ENCODE measurements around the gene ZNF74.
"Not testable (repeated sequence)": the region's sequence is repeated elsewhere in the genome, so short reads cannot be mapped to it uniquely, and the experiment has no call there.

ZNF74 gene

DNA sequence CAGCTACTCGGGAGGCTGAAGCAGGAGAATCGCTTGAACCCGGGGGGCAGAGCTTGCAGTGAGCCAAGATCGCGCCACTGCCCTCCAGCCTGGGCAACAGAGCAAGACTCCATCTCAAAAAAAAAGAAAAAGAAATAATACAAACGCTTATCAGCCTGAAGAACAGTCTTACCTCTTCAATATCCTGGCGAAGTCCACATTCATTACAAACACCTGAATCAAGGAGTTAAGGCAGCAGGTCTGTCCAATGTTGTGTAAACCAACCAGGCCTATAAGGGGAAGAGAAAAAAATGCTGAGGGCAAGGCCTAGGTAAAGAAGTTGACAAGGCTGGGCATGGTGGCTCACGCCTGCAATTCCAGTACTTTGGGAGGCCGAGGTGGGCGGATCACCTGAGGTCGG lies 17.0 kb upstream of the ZNF74 start:
- not testable (repeated sequence) for ATAC-seq

DNA sequence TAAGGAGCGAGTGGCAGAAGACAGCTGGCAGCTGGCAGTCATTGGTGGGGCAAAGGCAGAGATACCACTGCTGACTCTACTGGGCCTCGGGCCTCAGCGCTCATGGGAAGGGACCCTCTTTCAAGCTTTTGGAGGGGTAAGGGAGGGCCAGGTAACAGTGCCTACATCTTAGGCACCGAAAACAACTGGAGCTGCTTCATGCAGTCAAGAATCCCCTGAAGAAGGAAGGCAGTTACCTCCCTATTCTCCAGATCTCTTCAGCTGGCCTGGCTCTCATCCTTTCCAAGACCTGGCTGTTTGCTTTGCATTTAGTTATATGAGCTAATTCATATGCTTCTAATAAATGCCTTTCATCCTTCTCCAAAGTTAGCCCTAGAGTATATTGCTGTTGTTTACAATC lies 15.8 kb upstream of the ZNF74 start:
- ATAC-seq: no peak

DNA sequence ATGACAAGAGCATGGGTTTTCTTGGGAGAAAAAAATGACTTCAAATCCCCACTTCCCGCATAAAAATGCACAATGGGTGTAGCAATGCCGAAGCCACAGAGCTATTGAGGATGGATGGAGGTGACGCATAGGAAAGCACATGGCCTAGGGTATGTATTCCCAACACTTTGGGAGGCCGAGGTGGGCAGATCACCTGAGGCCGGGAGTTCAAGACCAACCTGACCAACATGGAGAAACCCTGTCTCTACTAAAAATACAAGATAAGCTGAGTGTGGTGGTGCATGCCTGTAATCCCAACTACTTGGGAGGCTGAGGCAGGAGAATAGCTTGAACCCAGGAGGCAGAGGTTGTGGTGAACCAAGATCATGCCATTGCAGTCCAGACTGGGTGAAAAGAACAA lies 15.3 kb upstream of the ZNF74 start:
- ATAC-seq: not testable (repeated sequence)

DNA sequence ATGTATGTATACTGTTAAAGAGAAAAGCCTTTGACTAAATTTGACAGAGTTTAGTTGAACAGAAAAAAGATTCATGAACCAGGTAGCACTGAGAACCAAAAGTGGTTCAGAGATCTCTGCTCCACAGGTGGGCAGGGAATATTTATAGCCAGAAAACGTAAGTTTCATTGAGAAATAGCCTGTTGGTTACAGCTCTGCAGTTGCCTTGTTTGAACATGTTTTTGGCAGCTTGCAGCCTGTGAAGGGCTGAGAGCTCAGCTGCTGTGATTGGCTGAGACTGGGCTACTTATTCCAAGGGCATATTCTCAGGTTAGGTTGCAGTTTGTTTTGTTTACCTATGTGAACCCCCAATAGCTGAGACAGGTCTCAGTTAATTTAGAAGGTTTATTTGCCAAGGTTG lies 13.5 kb upstream of the ZNF74 start:
- no peak for ATAC-seq

- no peak for ATAC-seq
Measured at GRCh38 chr22:20383538-20383937, 10.4 kb upstream of the ZNF74 start.

- no peak for ATAC-seq
Measured at GRCh38 chr22:20384171-20384570, 9.8 kb upstream of the ZNF74 start.

GRCh38 chr22:20384865-20385264 lies 9.1 kb upstream of the ZNF74 start:
- no peak for ATAC-seq

- ATAC-seq: no peak
Measured at GRCh38 chr22:20386336-20386735, 7.6 kb upstream of the ZNF74 start.

- no peak for ATAC-seq
Measured at GRCh38 chr22:20386972-20387371, 7.0 kb upstream of the ZNF74 start.

DNA sequence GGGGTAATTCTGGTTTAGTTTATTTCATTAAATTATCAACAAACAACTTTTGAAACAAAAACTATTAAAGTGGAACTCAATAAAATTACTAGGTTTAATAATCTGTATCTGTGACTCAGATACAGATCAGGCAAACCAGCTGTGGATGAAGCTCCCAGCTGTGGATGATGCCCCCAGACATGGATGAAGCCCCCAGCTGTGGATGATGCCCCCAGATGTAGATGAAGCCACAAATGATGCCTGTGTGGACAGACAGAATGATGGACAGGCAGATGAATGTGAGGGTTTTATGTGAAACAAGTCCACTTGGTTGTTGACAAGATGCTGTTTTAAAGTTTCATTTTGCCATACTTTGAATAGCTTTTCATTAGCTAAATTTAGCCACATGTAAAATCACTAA lies 5.8 kb upstream of the ZNF74 start:
- no peak for ATAC-seq

DNA sequence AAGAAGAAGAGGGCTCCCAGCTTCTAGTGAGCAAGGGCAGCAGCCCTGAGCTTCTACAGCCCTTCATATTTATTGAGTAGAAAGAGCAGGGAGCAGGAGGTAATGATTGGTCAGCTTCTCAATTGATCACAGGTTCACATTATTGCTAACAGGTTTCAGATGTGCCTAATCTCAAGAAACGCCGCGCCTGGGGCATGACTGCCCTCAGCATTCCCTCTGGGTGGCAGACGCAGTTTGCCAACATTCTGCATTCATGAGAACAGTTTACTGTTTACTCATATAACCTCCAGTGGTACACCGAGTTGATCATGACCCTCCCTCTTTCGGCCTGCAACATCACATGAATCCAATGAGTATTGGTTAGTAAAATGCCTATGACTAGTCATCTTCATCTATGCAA lies 4.7 kb upstream of the ZNF74 start:
- no peak for ATAC-seq

DNA sequence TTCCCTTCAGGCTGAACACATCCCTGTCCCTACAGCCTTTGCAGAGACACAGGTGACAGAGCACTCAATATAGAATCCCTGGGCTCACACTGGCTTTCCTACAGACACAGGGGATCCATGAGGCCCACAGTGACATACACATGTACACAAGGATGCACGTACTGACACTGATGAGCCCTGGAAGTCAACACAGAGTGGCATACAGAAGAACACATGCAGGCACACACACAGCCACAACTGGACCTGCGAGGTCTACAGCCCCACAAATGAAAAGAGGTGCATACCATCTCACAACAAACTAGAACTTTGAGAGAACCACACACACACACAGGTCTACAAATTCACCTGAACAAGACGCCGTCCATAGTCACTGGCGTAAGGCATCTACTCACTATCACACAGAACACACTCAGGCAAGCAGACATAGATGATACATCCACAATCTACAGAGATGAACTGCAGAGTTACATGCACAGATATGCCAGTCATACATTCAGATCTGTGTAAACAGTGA lies 3.5 kb upstream of the ZNF74 start:
- ATAC-seq: no peak

DNA sequence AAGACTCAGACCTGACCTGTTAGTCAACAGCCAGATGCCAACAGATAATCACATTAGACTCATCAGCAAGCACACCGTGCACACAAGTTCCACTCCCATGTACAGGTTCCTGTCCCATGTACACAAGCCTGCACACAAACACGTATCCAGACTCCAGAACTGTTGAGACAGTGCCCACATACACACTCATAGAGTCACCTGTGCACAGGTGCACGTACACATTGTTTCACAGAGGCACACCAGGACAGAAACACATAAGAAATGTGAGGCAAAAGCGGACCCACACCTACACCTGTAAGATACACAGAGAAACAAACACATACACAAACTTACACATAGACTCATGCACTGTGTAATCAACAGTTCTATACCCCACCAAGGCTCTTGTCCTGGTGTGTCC lies 2.7 kb upstream of the ZNF74 start:
- no peak for ATAC-seq

DNA sequence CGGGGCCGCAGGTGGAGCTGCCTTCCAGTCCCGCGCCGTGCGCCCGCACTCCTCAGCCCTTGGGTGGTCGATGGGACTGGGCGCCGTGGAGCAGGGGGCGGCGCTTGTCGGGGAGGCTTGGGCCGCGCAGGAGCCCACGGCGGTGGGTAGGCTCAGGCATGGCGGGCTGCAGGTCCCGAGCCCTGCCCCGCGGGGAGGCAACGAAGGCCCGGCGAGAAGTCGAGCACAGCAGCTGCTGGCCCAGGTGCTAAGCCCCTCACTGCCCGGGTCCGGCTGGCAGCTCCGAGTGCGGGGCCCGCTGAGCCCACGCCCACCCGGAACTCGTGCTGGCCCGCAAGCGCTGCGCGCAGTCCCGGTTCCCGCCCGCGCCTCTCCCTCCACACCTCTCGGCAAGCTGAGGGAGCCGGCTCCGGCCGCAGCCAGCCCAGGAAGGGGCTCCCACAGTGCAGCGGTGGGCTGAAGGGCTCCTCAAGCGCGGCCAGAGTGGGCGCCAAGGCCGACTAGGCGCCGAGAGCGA lies 1.5 kb upstream of the ZNF74 start:
- ATAC-seq: not testable (repeated sequence)

- no peak for ATAC-seq
Measured at GRCh38 chr22:20392983-20393704, 807 bp upstream of the ZNF74 start.

DNA sequence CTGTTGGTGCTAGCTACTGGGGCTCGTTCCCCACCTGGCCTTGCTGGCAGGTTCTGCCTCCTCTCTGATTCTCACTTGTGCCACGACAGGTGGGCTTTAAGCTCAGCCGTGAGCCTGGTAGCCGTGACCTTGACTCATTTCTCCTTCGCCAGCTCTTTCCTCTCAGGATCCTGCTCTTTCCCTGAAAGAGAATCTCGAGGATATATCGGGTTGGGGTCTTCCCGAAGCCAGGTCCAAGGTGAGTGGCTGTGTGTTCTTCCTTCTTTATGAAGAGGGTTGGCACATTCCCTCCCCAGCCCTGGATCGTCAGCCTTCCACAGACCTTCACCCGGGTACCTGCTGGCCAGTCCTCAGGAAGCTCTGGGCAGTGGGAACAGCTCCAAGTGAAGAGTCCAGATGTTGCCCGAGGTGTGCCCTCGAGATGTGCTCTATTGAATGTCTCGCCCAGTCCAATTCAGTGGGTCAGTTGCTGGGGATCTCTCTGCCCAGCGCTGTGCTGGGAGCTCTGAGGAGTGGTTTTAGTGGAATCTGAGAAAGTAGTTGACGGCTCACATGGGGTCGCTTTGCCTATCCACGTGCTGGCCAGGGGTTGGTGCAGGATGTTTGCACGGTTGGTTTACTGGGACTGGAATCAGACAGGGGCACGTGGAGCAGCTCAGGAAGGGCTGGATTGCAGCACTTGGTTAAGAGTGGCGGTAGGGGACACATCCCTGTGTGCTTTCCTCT lies 1.4 kb downstream of the ZNF74 start:
- ATAC-seq: no peak

GRCh38 chr22:20395907-20396287 lies 1.9 kb downstream of the ZNF74 start:
- no peak for ATAC-seq

GRCh38 chr22:20396639-20397038 lies 2.7 kb downstream of the ZNF74 start:
- ATAC-seq: no peak

GRCh38 chr22:20397498-20397897 lies 3.5 kb downstream of the ZNF74 start:
- ATAC-seq: no peak

- no peak for ATAC-seq
Measured at GRCh38 chr22:20398420-20398819, 4.5 kb downstream of the ZNF74 start.

- ATAC-seq: no peak
Measured at GRCh38 chr22:20399866-20400605, 6.1 kb downstream of the ZNF74 start.

DNA sequence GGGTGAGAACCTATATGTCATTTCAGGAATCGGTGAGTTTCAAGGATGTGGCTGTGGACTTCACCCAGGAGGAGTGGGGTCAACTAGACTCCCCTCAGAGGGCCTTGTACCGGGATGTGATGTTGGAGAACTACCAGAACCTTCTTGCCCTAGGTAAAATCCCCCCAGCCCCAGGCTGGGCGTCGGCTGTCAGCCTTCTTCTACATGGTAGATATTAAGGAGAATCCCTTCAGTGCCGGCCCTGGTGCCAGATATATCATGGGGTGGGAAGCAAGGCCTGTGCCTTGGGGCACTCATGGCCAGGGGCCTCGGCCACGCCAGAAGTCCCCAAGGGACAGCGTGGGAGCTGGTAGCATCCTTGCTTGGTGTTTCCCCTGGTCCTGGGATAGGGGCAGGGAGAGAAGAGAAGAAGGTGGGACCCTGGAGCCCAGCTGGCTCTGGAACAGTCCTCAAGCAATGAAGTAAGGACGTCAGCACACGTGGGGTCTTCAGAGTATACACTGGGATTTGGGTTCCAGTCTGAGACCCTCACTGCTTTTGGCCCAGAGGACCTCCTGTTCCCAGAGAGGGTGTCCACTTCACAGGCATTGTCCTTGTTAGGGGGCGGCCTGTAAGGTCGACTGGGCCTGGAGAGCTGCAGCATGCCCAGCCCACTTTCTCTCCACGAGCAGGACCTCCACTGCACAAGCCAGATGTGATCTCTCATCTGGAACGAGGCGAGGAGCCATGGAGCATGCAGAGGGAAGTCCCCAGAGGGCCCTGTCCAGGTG lies 6.8 kb downstream of the ZNF74 start:
- no peak for ATAC-seq

Data from activated CD4-positive, CD25-positive, alpha-beta regulatory T cell treated with anti-CD3 and anti-CD28 coated beads, Interleukin-2, amount 50 U/mL, for 24 hours (primary cell).